Measurements from ENCODE around the gene TMEM114. TPM values are rescaled to one million over a fixed set of nuclear protein-coding genes. Genes with fewer than 3 reads are reported as not detected.
"Not testable (repeated sequence)": the region's sequence is repeated elsewhere in the genome, so short reads cannot be mapped to it uniquely, and the experiment has no call there.

The TMEM114 gene
- total RNA-seq, 1 experiment from 2014 or later = not detected

DNA sequence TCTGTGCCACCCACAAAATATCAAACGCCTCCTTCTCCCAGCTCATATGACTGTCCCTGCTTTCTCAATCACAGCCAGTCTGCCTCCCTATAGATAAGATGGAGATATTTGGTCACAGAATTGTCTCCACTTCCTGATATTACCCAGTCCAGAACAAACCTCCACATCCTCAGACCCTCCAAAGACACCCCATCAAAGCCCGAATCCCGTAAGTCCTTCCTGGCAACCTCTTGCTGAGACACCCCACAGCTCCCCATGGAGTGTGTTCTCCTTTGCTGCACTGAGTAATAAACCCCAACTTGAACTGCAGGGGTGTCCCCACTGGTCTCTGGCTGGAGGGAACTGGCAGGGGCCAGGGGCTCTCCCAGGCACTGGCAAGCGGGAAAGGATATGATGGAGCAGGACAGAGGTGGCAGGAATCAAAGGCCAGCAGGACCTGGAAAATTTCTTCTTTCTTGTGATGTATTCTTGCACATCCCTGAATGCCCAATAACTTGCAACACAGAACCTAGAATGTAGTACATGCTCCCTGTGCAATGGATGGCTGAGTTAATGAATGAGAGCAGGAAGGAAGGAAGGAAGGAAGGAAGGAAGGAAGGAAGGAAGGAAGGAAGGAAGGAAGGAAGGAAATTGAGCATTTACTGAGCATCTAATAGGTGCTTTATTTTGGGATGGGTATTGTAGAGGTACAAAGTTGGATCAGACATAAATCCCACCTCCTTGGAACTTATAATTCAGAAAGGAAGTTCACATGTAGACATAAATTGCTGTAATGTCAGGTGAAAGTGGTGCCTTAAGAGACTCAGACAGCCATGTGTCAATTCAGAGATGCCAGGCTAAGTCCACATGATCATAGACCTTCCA lies 13.9 kb downstream of the TMEM114 start:
- DNase-seq (ENCODE audit: low spot score) = no peak

DNA sequence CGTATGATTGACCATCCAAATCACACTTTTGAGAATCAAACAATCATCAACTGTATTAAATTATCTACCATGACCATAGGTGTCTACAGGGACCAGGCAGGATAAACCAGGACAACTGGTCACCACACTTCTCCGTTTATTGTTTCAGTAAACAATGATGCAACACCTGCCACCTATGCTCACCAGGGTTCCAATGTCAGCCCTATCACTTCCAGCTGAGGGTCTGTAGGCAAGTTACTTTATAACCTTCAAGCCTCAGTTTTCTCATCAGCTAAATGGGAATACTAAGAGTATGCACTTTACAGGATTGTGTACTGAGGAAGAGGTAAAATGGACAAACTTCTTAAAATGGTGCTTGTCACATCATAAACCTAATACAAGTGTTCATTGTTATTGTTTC lies 14.9 kb downstream of the TMEM114 start:
- no peak for DNase-seq (ENCODE audit: low spot score)

- DNase-seq (ENCODE audit: low spot score) = peak; percentile 38
Observed at GRCh38 chr16:8572919-8573724, 17.2 kb downstream of the TMEM114 start.

DNA sequence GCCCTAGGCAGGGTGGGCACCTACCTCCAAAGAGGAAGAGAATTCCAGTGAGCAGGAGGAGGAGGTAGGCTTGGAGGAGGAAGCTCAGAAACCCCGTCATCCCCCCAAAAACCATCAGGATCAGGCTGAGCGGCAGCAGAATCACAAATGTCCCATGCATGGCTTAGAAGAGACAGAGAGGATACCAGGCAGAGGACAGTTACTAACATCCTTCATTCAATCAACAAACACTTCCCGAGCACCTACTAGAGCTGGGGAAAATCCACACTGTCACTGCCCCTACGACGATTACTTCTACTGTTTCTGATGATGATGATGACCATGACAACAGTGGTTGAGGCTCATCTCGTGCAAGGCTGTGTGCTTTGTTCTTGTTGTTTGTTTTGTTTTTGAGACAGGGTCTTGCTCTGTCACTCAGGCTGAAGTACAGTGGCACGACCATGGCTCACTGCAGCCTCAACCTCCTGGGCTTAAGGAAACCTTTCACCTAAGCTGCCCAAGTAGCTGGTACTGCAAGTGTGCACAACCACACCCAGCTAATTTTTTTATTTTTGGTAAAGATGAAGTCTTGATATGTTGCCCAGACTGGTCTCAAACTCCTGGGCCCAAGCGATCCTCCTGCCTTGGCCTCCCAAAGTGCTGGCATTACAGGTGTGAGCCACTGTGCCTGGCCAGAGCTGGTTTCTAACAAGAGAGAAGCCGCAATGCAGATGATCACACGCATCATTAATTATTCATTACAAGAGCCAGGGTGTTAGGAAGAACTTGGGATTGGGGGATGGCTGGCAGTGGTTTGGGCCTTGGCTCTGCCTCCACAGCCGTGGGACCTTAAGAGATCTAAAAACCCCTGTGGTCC lies 18.0 kb downstream of the TMEM114 start:
- no peak for DNase-seq (ENCODE audit: low spot score)

DNA sequence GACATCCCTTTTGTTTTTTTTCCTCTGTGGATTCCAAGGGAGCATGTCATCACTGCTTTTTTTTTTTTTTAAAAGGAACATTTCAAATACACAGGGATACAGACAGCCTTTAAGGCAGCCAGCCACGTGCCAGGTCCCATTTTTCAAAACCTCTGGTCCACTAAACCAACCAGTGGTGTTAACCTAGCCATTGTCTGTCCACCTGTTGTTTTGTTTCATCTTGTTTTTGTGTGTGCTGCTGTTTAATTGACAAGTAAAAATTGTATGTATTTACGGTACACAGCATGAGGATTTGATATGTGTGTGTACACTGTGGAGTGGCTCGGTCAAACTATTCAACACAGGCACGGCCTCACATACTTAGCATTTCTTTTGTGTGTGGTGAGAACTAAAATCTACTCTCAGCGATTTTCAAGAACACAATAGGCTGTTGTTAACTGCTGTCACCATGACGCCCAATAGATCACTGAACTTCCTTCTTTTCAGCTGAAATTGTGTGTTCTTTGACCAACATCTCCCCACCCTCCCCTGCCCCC lies 19.2 kb downstream of the TMEM114 start:
- DNase-seq (ENCODE audit: low spot score) = peak; percentile 4

DNA sequence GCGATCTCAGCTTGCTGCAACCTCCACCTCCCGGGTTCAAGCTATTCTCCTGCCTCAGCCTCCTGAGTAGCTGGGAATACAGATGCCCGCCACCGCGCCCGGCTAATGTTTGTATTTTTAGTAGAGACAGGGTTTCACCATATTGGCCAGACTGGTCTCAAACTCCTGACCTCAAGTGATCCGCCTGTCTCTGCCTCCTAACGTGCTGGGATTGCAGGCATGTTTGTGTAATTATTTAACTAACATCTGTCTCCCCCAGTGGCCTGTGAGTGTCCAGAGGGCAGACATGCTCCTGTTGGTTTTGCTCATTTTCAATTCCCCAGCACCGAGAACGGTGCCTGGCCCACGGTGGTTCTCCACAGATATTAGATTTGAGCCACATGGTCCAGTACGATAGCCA lies 19.9 kb downstream of the TMEM114 start:
- not testable (repeated sequence) for DNase-seq (ENCODE audit: low spot score)

GRCh38 chr16:8569650-8570346 lies 20.5 kb downstream of the TMEM114 start:
- DNase-seq (ENCODE audit: low spot score) = no peak

DNA sequence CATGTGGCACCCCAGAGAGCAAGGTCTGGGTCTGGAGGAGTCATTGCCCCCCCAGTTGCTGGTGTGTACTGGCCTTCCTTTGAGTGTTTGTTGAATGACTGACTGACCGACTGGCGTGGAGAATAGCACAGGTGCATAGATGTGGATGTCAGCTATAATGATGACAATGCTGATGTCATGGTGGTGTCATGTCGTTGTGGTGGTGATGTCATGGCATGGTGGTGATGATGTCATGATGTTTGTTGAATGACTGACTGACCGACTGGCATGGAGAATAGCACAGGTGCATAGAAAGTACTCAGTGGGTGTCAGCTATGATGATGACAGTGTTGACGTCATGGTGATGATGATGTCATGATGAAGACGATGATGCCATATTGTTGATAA lies 22.1 kb downstream of the TMEM114 start:
- DNase-seq (ENCODE audit: low spot score) = no peak

GRCh38 chr16:8567355-8568230 lies 22.7 kb downstream of the TMEM114 start:
- peak; percentile 97 for DNase-seq (ENCODE audit: low spot score)

- peak; percentile 31 for DNase-seq (ENCODE audit: low spot score)
Observed at GRCh38 chr16:8565498-8565897, 24.8 kb downstream of the TMEM114 start.

- DNase-seq (ENCODE audit: low spot score) = no peak
Observed at GRCh38 chr16:8564934-8565345, 25.4 kb downstream of the TMEM114 start.

DNA sequence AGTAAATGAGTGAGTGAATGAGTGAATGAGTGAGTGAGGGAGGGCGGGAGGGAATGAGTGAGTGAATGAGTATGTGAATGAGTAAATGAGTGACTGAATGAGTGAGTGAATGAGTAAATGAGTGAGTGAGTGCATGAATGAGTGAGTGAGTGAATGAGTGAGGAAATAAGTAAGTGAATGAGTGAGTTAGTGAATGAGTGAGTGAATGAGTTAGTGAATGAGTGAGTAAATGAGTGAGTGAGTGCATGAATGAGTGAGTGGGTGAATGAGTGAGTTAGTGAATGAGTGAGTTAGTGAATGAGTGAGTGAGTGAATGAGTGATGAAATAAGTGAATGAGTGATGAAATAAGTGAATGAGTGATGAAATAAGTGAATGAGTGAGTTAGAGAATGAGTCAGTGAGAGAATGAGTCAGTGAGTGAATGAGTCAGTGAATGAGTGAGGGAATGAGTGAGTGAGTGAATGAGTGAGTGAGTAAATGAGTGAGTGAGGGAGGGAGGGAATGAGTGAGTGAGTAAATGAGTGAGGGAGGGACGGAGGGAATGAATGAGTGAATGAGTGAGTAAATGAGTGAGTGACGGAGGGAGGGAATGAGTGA lies 26.3 kb downstream of the TMEM114 start:
- DNase-seq (ENCODE audit: low spot score) = not testable (repeated sequence)

DNA sequence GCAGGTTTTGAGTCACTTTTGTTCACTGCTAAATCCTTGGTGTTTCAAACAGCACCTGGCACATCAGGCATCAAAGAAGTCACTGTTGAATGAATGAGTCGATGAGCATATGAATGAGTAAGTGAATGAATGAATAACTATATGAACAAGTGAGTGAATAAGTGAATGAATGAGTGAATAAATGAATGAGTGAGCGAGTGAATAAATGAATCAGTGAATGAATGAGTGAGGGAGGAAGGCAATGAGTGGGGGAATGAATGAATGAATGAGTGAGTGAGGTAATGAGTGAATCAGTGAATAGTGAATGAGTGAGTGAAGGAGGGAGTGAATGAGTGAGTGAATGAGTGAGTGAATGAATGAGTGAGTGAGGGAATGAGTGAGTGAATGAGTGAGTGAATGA lies 28.8 kb downstream of the TMEM114 start:
- no peak for DNase-seq (ENCODE audit: low spot score)

GRCh38 chr16:8555400-8555799 lies 34.9 kb downstream of the TMEM114 start:
- DNase-seq (ENCODE audit: low spot score) = no peak

- no peak for DNase-seq (ENCODE audit: low spot score)
Observed at GRCh38 chr16:8554881-8555280, 35.4 kb downstream of the TMEM114 start.

DNA sequence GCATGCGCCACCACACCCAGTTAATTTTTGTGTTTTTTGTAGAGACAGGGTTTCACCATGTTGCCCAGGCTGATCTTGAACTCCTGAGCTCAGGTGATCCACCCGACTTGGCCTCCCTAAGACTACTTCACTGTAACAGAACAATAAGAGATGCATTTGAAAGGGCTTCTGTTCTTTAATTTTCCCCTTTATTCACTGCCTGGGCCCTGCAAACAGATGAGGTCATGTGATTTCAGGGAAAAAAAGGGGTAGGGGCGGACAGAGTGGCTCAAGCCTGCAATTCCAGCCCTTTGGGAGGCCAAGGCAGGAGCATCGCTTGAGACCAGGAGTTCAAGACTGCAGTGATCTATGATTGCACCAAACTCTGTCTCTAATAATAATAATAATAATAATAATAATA lies 36.3 kb downstream of the TMEM114 start:
- no peak for DNase-seq (ENCODE audit: low spot score)

- no peak for DNase-seq (ENCODE audit: low spot score)
Observed at GRCh38 chr16:8552487-8553221, 37.7 kb downstream of the TMEM114 start.

Data from HT-29 (cell line).